ENCODE measurements around the gene XPR1. TPM values are rescaled to one million over a fixed set of nuclear protein-coding genes. Genes with fewer than 3 reads are reported as not detected.

The XPR1 gene
- total and polyA plus RNA-seq, 9 donors, result 5.7 to 34.1 (median 17.3) TPM

DNA sequence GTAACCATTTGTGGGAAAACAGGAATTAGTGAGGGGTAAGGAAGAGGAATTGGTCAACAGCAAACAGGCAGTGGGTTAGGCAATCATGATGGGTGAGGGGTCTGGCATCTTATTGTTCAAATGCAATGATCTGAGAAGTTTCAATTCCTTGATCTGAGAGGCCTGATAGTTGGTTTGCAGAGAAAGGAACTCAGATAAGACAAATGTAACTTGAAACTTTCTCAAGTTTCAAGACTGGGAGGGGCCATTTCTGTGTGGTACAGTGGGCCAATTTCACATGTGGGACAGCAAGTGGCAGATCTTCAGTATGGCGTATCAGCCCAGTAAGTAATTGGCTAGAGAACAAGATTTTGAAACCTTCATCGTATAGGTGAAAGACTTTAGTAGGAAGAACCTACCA is 102.5 kb downstream of the XPR1 start:
- 94 to 98% (median 97%) methylated on average over 2 of the region's 2 CpGs for WGBS, 3 donors
- no peaks in the 10 kb centered on the region for H3K36me3 ChIP-seq
- TF ChIP-seq CTCF (IDR thresholded peaks at IDR 0.05) (no peak), EP300 (IDR thresholded peaks at IDR 0.05) (no peak), POLR2A (IDR thresholded peaks at IDR 0.05) (no peak)
- H3K27me3 ChIP-seq, result no peaks in the 10 kb centered on the region
- no peak overlapping the region for H3K4me3 ChIP-seq
- H3K27ac ChIP-seq, result no peak overlapping the region
- H3K4me1 ChIP-seq (ENCODE audit: insufficient read depth), result no peaks in the 10 kb centered on the region
- intact Hi-C loops (cut with DNase I), result no loop called here
- H3K9me3 ChIP-seq, result no peaks in the 10 kb centered on the region
- DNase-seq, result no peak

- Histone ChIP-seq H3K4me3 (no peak overlapping the region), H3K27ac (no peak overlapping the region), H3K36me3 (no peaks in the 10 kb centered on the region), H3K4me1 (ENCODE audit: insufficient read depth) (no peaks in the 10 kb centered on the region), H3K9me3 (peaks cover 0 to 4% of the 10 kb centered on the region in 2 donors), H3K27me3 (no peaks in the 10 kb centered on the region)
- DNase-seq, result no peak
- intact Hi-C loops (cut with DNase I), result loop anchor here in 1 of 4 donors (2.0 kb wide), 1 partner anchor 66 kb away; no protein-coding TSS in a partner anchor
- no peak for TF ChIP-seq CTCF (IDR thresholded peaks at IDR 0.05)
- no peak for TF ChIP-seq POLR2A (IDR thresholded peaks at IDR 0.05)
- TF ChIP-seq EP300 (IDR thresholded peaks at IDR 0.05), result no peak
Observed at GRCh38 chr1:180742663-180743062, 110.8 kb downstream of the XPR1 start.

GRCh38 chr1:180743868-180744267 is 112.0 kb downstream of the XPR1 start:
- no peak overlapping the region for H3K4me3 ChIP-seq
- no peak for DNase-seq
- H3K9me3 ChIP-seq, result peaks cover 0 to 4% of the 10 kb centered on the region in 2 donors
- intact Hi-C loops (cut with DNase I), result loop anchor here in 1 of 4 donors (2.0 kb wide), 1 partner anchor 67 kb away; no protein-coding TSS in a partner anchor
- H3K36me3 ChIP-seq, result no peaks in the 10 kb centered on the region
- no peaks in the 10 kb centered on the region for H3K4me1 ChIP-seq (ENCODE audit: insufficient read depth)
- no peak for TF ChIP-seq EP300 (IDR thresholded peaks at IDR 0.05)
- TF ChIP-seq CTCF (IDR thresholded peaks at IDR 0.05), result no peak
- no peak for TF ChIP-seq POLR2A (IDR thresholded peaks at IDR 0.05)
- no peak overlapping the region for H3K27ac ChIP-seq
- no peaks in the 10 kb centered on the region for H3K27me3 ChIP-seq

- Histone ChIP-seq H3K27ac (no peak overlapping the region), H3K9me3 (peaks cover 0 to 4% of the 10 kb centered on the region in 2 donors), H3K4me1 (ENCODE audit: insufficient read depth) (no peaks in the 10 kb centered on the region), H3K4me3 (no peak overlapping the region), H3K36me3 (no peaks in the 10 kb centered on the region), H3K27me3 (no peaks in the 10 kb centered on the region)
- 93 to 97% (median 94%) methylated on average over 6 of the region's 6 CpGs for whole genome bisulfite sequencing, 3 donors
- TF ChIP-seq EP300 (IDR thresholded peaks at IDR 0.05) (no peak), CTCF (IDR thresholded peaks at IDR 0.05) (no peak), POLR2A (IDR thresholded peaks at IDR 0.05) (no peak)
- no peak for DNase-seq
- intact Hi-C loops (cut with DNase I), result no loop called here
Observed at GRCh38 chr1:180745098-180745497, 113.3 kb downstream of the XPR1 start.
